Muscle layer of colon (tissue), 2 donors: ENCODE results near the gene ALDH1A1.

Experiments used
- H3K27ac ChIP-seq: one replicate; pipeline ENCODE4 v1.7.0; 2013; ENCODE audit warnings: low read depth, mild to moderate bottlenecking, low read length, moderate library complexity
- H3K27me3 ChIP-seq, 2 donors: one replicate each; pipeline ENCODE4 v1.7.0; 2013; ENCODE audit warnings: low read length in 2 of 2, mild to moderate bottlenecking in 2 of 2; ENCODE audit not compliant: insufficient read depth in 2 of 2, control insufficient read depth in 1 of 2
- H3K36me3 ChIP-seq: one replicate; pipeline ENCODE4 v1.7.0; 2013; ENCODE audit warnings: mild to moderate bottlenecking, low read length; ENCODE audit not compliant: insufficient read depth
- H3K4me1 ChIP-seq: one replicate; pipeline ENCODE4 v1.7.0; 2013; ENCODE audit warnings: mild to moderate bottlenecking, low read length; ENCODE audit not compliant: insufficient read depth
- H3K4me3 ChIP-seq, 2 donors: one replicate each; pipeline ENCODE4 v1.7.0; 2013; ENCODE audit warnings: low read length in 2 of 2, low read depth in 1 of 2, mild to moderate bottlenecking in 1 of 2, moderate library complexity in 1 of 2
- H3K9ac ChIP-seq: one replicate; pipeline ENCODE4 v1.7.0; 2013; ENCODE audit warnings: low read length
- H3K9me3 ChIP-seq: one replicate; pipeline ENCODE4 v1.7.0; 2013; ENCODE audit warnings: mild to moderate bottlenecking, low read length
- donor health status: abdominal sarcoma.
- donor health status: Adenocarcinoma of cecum.

ALDH1A1 gene

DNA sequence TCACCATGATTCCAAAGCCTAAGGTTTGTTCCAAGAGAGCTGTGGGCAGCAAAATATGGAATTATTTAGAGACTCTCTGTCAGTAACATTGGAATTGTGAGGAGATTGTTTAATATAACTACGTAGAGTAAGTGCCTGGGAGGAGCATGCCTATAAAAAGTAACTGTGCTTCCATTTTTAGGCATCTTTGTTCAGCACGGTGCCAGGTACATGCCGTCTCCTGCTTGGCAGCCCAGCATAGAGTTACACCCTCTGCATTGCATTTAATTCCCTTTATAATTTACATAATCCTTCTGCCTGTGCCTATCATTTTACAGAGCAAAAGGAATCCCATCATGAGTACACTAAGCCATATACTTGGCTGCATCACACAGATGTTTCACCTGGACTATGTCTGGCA is 32.1 kb upstream of the ALDH1A1 start:
- peaks cover 13% of the 10 kb centered on the region for H3K4me1 ChIP-seq
- H3K27ac ChIP-seq, result no peak overlapping the region
- H3K9ac ChIP-seq, result no peak overlapping the region

DNA sequence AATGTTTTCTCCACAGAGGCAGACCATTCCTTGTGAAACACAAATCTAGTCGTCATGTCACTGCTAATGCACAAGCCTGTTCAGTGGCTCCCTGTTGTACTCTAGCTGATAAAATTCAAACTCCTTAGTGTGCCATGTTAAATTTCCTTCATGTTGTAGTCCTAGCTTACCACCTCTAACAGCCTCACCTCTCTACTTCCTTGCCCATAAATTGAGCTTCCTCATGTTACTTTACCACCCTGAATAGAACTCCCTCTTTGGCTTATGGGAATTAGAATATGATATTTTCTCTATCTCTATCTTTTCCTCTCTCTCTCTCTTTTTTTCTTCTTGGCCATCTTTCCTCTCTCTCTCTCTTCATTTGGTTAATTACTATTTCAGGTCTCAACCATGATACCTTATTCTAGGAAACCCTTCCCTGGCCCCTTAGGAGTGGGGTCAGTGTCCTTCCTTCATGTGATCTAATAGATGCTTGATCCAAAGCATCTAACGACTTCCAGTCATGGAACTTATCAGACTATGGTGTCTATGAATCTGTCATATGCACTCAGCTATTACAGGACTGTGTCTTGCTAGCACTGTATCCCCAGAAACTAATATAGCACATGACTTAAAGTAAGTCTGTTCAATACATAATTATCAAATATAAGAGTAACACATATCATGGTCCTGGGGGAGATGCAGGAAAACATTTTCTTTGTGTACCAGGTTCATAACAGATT is 31.5 kb upstream of the ALDH1A1 start:
- Histone ChIP-seq H3K9ac (no peak overlapping the region), H3K9me3 (no peaks in the 10 kb centered on the region), H3K27ac (no peak overlapping the region)

More for the DNA sequence above, 32.1 kb upstream of the ALDH1A1 start:
- no peaks in the 10 kb centered on the region for H3K36me3 ChIP-seq
- H3K27me3 ChIP-seq, result no peaks in the 10 kb centered on the region
- H3K4me3 ChIP-seq, result no peak overlapping the region
- no peaks in the 10 kb centered on the region for H3K9me3 ChIP-seq

DNA sequence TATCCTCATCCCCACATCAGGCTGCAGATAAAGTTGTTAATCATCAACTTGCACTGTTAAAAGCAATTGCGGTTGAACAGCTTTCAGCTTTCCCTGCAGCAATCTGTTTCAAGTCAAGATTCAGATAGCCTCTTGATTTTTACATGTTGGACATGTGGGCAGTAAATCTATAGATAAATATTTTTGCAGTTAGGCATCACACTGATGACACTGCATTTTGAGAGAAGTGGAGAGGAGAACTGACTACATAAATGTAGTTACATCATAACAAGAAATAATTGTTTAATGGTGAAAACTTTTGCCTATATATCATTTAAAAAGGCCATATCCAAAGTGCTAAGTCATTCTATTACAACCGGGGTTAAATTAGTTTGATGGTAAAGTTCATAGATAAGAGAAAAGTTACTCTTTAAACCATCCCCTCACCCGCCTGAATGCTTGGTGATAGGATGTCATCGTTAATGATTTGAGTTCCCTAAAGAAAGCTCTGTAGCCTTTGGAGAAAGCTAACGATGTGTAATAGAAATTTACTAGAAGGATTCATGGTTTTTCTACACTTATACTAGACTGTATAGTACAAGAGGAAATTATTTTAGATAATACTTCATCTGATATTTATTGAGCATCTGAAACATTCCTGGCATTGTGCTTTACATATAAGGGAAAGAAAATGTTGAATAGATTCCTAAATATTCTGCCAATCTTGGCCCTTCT is 30.8 kb upstream of the ALDH1A1 start:
- Histone ChIP-seq H3K4me1 (peaks cover 13% of the 10 kb centered on the region), H3K27ac (no peak overlapping the region), H3K9ac (no peak overlapping the region), H3K4me3 (no peak overlapping the region), H3K36me3 (no peaks in the 10 kb centered on the region), H3K9me3 (no peaks in the 10 kb centered on the region), H3K27me3 (no peaks in the 10 kb centered on the region)

More for the DNA sequence above, 31.5 kb upstream of the ALDH1A1 start:
- peaks cover 13% of the 10 kb centered on the region for H3K4me1 ChIP-seq
- H3K27me3 ChIP-seq, result no peaks in the 10 kb centered on the region
- H3K4me3 ChIP-seq, result no peak overlapping the region
- no peaks in the 10 kb centered on the region for H3K36me3 ChIP-seq

DNA sequence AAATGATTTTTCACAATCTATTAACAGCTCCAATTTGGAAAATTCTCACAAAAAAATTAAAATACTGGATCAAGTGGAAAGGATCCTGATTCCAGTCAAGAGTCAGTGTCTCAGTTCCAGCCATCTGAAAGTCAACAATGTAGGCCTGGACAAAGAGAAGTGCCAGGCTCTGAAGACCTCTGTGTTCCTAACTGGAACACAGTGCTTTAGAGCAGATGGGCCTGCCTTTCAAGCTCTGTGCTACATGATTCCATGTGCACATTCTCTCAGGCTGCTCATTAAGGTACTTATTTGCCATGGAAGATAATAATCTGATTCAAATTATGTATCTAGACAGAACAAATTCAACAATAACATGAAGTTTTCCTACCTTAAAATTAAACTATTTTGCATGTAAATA is 30.2 kb upstream of the ALDH1A1 start:
- Histone ChIP-seq H3K9me3 (no peaks in the 10 kb centered on the region), H3K4me3 (no peak overlapping the region), H3K36me3 (no peaks in the 10 kb centered on the region), H3K27me3 (no peaks in the 10 kb centered on the region), H3K27ac (no peak overlapping the region), H3K4me1 (peaks cover 13% of the 10 kb centered on the region), H3K9ac (no peak overlapping the region)

DNA sequence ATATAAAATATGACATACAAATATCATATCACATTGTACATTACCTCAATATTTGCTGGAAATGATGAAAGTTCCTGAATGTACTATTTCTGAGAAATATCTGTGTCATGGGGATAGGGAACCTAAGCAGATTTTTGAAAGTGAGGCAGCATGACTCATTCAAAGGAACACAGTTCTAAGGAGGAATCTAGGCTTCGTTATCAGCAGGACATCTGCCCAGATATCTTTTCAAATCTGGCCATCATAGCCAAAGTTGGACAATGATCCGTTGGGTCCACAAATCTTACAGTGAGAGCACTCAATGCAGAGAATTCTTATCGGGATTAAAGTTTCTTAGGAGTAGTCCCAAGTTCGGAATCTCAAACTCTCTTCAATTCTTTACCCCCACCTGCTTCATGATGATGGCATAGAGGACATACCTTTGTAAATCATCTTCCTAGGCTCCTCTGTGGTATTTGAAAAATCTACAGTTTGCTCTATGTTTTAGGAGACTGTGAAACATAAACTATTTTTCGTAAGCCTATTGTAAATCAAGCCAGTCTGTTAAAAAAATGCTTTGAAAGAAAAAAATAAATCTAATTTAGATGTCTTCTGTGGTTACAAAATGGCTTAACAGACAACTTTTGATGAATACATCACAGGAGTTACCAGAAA is 29.4 kb upstream of the ALDH1A1 start:
- no peaks in the 10 kb centered on the region for H3K27me3 ChIP-seq
- H3K9ac ChIP-seq, result no peak overlapping the region
- H3K27ac ChIP-seq, result no peak overlapping the region
- no peaks in the 10 kb centered on the region for H3K9me3 ChIP-seq
- H3K4me1 ChIP-seq, result peaks cover 13% of the 10 kb centered on the region
- no peak overlapping the region for H3K4me3 ChIP-seq
- no peaks in the 10 kb centered on the region for H3K36me3 ChIP-seq

DNA sequence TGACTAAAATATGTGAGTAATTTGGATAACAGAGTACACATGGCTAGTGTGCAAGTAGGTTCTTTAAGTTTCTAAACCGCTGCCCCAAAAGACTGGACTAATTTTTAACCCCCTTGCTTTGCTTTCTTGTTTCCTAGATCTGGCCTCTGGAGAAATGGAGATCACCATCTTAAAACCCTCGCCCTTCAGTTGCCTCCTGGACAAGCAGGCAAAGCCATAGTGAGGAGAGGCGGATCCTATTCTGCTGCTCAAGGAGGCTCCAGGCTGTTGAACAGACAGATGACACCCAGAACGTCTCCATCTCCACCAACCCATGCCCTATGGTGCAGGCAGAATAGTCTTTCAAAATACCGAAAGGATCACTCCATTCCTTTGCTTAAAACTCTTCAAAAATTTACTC is 28.6 kb upstream of the ALDH1A1 start:
- Histone ChIP-seq H3K27ac (no peak overlapping the region), H3K9me3 (no peaks in the 10 kb centered on the region), H3K9ac (no peak overlapping the region), H3K36me3 (no peaks in the 10 kb centered on the region), H3K4me3 (no peak overlapping the region), H3K4me1 (peaks cover 13% of the 10 kb centered on the region), H3K27me3 (no peaks in the 10 kb centered on the region)

DNA sequence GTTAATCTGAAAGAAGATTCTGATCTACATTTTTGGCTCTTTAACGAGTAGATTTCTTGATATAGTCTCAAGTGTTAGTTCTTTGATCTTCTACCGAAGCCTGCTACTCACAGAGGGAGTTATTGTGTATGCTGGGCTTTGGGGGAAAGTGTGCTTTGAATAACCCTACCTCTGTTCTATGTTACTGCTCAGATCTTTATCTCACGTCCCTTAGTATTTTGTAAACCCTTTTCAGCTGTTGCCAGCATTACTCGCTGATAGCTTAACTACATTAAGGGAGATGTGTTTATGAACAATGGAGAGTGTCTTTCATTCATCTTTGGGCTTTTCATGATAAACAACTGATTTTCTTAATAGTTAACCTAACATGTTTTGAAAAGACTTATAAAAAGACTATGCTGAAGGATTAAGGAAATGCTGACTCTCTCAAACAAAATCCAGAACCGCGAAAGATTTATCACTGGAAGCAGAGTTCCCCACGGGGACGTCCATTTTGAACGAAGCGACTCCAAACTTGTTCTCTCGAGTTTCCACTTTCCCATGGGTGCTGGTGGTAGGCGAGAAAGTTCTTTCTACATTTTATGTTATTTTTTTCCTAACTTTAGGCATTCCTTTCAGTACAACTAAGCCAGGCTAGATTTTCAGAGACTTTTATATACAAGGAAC is 27.9 kb upstream of the ALDH1A1 start:
- Histone ChIP-seq H3K4me1 (peaks cover 13% of the 10 kb centered on the region), H3K9ac (no peak overlapping the region), H3K4me3 (no peak overlapping the region), H3K9me3 (no peaks in the 10 kb centered on the region), H3K27ac (no peak overlapping the region), H3K36me3 (no peaks in the 10 kb centered on the region), H3K27me3 (no peaks in the 10 kb centered on the region)

DNA sequence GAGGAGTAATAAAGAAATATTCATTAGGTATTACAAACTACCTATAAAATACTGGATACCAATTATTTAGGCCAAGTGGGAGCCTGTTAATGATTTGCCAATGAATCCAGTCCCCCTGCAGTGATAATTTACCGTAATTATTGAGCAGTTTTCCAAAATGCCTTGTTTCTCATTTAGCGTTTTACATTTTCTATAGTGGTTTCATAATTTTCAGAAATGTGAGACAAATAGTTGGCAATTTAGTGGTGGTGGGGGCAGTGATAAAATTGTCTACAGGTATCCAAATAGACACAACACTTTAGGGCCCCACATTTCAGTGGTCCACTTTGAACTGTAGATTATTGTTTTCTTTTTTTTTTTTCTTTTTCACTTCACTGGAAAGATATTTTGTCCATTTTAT is 27.3 kb upstream of the ALDH1A1 start:
- H3K27ac ChIP-seq, result no peak overlapping the region
- H3K9ac ChIP-seq, result no peak overlapping the region
- no peaks in the 10 kb centered on the region for H3K36me3 ChIP-seq
- no peaks in the 10 kb centered on the region for H3K27me3 ChIP-seq
- no peak overlapping the region for H3K4me3 ChIP-seq
- H3K4me1 ChIP-seq, result peaks cover 9% of the 10 kb centered on the region
- H3K9me3 ChIP-seq, result no peaks in the 10 kb centered on the region

DNA sequence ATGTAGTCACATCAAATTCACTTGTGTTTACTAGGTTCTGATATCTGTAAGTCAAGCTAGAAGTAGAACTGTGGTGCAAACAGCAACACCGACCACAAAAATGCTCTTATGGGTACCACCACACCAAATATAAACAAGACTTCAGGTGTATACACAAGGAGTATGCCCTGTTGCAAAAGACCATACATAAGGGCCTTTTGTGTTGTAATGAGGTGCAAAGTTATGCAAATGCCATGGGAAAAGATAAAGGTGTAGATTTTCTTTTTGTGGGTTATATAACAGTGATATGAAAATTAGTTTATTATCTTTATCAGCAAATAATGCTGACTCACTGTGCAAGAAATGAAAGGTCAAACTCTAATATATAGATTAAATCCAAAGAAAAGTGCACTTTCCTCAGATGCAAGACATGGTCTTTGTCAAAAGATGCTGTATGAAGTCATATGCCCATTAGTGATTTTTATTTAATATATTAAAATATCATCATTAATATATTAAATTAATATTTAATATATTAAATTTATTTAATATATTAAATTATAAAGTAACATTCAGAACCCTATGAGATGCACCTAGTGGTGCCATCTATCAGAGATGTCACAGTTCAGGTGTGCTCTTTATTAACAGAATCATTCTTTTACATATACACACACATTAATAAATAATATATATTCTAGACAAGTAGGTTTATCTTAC is 26.7 kb upstream of the ALDH1A1 start:
- H3K36me3 ChIP-seq, result no peaks in the 10 kb centered on the region
- H3K4me3 ChIP-seq, result no peak overlapping the region
- H3K27me3 ChIP-seq, result no peaks in the 10 kb centered on the region
- H3K27ac ChIP-seq, result no peak overlapping the region
- H3K4me1 ChIP-seq, result peaks cover 4% of the 10 kb centered on the region
- H3K9me3 ChIP-seq, result no peaks in the 10 kb centered on the region
- H3K9ac ChIP-seq, result no peak overlapping the region

DNA sequence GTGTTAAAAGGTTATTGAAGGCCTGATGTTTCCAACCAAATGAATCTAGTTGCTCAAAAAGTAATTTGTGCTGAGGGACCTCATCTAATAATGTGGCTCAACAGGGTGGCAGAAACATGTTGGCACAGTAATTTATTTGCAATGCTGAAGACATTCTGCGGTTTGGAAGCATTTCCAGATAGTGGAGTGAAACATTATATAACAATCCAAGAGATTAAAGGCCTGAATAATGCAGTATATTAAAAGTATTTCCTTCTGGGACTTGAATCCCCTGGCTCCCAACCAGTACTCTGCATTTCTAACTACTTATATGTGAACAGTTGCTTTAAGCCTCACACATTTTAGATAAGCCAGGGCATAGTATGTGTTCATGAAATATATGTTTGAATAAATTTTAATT is 25.9 kb upstream of the ALDH1A1 start:
- H3K27me3 ChIP-seq, result no peaks in the 10 kb centered on the region
- H3K4me3 ChIP-seq, result no peak overlapping the region
- no peak overlapping the region for H3K9ac ChIP-seq
- H3K4me1 ChIP-seq, result no peaks in the 10 kb centered on the region
- no peaks in the 10 kb centered on the region for H3K36me3 ChIP-seq
- no peak overlapping the region for H3K27ac ChIP-seq
- no peaks in the 10 kb centered on the region for H3K9me3 ChIP-seq

DNA sequence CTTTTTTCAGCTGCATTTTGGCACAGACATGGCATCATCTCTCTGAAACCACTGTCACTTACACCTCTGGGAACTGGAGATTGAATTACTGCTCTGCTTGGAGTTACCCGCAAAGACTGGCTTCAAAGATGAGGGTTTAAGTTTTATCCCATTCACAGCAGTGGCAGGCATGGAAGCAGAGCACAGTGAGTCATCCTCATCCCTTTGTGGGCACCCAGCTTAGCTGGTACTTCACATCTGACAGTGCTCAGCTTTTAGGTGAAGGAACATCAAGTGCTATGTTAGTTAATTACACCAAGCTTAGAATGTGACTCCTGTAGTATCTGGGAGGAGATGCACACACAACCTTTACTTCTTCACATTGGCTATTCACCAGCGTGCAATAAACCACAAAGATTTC is 24.8 kb upstream of the ALDH1A1 start:
- H3K9ac ChIP-seq, result no peak overlapping the region
- no peaks in the 10 kb centered on the region for H3K9me3 ChIP-seq
- no peaks in the 10 kb centered on the region for H3K4me1 ChIP-seq
- no peaks in the 10 kb centered on the region for H3K27me3 ChIP-seq
- H3K4me3 ChIP-seq, result no peak overlapping the region
- H3K27ac ChIP-seq, result no peak overlapping the region
- no peaks in the 10 kb centered on the region for H3K36me3 ChIP-seq
